LNCAP (cell line): ENCODE measurements around the gene APMAP.

Experiments used
- TF ChIP-seq, protein P1 (sequence below): fragments of 450-650 bp; IDR thresholded peaks from 2 replicates; pipeline ENCODE4 v1.5.1; 2017; ENCODE audit warnings: mild to moderate bottlenecking

APMAP gene

DNA sequence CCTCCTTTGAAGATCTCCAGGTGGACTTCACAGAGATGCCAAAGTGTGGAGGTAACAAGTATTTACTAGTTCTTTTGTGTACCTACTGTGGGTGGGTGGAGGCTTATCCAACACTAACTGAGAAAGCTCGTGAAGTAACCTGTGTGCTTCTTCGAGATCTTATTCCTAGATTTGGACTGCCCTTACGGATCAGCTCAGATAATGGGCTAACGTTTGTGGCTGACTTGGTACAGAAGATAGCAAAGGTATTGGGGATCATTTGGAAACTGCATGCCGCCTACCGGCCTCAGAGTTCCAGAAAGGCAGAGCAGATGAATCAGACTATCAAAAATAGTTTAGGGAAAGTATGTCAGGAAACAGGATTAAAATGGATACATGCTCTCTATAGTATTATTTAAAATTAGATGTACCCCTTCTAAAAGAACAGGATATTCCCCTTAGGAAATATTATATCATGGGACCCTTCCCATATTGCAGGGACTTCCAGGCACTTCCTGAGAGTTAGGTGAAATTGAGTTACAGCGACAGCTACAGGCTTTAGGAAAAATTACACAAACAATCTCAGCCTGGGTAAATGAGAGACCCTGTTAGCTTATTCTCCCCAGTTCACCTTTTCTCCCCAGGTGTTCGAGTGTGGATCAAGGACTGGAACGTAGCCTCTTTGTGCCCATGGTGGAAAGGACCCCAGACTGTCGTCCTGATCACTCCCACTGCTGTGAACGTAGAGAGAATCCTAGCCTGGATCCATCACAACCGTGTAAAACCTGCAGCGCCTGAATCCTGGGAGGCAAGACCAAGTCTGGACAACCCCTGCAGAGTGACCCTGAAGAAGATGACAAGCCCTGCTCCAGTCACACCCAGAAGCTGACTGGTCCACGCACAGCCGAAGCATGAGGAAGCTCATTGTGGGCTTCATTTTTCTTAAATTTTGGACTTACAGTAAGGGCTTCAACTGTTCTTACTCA lies 61.5 kb downstream of the APMAP start:
- TF ChIP-seq, protein P1, sequence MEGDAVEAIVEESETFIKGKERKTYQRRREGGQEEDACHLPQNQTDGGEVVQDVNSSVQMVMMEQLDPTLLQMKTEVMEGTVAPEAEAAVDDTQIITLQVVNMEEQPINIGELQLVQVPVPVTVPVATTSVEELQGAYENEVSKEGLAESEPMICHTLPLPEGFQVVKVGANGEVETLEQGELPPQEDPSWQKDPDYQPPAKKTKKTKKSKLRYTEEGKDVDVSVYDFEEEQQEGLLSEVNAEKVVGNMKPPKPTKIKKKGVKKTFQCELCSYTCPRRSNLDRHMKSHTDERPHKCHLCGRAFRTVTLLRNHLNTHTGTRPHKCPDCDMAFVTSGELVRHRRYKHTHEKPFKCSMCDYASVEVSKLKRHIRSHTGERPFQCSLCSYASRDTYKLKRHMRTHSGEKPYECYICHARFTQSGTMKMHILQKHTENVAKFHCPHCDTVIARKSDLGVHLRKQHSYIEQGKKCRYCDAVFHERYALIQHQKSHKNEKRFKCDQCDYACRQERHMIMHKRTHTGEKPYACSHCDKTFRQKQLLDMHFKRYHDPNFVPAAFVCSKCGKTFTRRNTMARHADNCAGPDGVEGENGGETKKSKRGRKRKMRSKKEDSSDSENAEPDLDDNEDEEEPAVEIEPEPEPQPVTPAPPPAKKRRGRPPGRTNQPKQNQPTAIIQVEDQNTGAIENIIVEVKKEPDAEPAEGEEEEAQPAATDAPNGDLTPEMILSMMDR, result peak; percentile 57

DNA sequence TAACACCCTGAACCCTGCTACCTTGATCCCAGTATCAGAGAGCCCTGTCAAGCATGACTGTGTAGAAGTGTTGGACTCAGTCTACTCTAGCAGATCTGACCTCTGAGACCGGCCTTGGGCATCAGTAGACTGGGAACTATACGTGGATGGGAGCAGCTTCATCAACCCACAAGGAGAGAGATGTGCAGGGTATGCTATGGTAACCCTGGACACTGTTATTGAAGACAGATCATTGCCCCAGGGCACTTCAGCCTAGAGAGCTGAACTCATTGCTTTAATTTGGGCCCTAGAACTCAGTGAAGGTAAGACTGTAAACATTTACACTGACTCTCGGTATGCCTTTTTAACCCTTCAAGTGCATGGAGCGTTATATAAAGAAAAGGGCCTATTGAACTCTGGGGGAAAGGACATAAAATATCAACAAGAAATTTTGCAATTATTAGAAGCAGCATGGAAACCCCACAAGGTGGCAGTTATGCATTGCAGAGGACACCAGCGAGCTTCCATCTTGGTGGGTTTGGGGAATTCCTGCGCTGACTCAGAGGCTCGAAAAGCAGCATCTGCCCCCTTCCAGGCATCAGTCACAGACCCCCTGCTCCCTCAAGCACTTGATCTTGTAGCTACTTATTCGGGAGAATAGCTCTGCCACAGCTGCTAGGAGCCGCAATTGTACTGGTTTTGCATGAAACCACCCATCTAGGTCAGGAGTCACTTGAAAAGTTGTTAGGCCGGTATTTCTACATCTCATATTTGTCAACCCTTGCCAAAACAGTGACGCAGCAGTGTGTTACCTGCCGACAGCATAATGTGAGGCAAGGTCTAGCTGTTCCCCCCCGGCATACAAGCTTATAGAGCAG lies 62.5 kb downstream of the APMAP start:
- TF ChIP-seq, protein P1, result peak; percentile 33; the same call in 1 of the 2 replicates

DNA sequence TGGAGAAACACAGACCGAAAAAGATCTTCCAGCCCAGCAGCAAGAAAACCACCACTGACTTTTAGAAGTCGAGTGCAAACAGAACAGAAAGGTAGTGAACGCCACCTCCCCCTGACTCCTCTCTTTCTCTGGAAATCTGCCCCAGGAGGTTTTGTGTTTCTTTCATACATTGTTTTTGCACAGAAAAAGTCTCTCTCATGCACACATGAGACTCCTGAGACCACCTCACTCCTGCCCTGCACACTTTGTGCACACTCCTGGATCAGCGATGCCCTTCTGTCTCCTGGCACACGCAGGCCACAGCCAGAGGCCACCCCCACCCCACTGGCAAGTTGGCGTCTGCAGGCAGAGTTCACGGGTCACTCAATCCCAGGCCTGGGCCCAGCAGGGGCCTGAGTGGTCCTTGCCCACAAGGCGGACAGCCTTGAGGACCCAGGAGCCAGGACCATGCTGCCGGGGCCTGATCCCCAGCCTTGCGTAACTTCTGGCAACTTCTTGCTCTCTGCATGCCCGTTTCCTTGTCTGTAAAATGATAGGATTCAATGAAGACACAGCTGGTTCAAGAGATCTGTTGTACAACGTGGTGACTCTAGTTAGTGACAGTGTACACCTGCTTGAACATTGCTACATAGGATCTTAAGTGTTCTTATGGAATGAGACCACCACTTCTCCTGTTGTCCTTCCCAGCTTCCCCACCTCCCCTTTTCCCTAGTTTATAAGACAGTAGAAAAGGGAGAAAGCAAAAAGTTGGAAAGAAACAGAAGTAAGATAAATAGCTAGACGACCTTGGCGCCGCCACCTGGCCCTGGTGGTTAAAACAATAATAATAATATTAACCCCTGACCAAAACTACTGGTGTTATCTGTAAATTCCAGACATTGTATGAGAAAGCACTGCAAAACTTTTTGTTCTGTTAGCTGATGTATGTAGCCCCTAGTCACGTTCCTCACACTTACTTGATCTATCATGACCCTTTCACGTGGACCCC lies 73.7 kb downstream of the APMAP start:
- TF ChIP-seq, protein P1, result 0 out of 2 replicates have a peak, but pooled peaks have one; percentile 4

DNA sequence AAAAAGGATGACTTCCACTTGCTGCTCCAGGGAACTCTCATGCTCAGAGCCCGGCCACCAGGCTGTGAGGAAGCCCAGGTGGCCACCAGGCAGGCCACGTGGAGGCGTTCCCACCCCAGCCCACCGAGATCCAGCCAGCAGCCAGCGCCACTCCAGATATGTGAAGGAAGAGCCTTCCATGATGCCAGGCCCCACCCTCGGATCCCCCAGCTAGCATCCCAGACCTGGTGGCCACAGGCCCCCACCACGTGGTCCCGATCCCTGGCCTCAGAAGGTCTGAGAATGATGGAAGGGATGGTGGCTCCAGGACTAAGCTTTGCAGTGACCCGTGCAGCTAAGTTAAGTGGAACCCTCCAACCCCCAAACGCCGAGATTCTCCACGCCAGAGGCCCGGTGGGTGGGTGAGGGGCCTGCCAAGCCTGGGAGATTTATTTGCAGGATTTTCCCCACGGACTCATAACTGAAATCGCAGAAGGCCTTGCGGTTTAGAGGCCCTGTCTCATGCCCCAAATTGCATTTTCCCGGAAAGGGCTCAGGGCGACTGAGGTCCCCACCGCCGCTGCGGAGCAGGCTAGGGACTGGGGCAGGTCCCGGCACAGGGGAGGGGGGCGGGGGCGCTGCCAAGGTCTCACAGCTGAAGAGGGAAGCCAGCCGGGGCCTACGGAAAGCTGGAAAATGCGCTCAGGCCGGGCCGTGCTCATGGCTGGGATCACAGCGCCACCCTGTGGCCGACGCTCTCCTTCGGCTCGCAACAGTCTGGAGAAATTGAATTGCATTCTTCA lies 74.6 kb downstream of the APMAP start:
- TF ChIP-seq, protein P1, result peak; percentile 85

DNA sequence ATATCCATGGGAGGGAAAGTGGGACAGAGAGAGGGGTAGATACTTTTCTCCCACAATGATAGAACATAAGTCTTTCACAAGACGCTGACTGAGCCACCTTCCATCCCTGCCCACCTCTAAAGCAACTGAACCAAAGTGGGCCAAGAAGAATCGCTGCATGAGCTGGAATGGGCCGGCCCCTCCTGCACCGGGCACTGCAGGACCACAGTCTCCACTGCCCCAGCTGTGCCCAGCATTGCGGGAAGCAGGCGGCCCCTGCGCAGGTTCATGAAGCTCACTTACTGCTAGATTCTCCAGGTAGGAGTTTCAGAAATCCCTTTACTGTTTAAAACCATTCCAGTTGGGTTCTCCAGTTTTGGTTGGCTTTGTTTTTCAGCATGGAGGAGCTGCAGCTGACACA lies 75.5 kb downstream of the APMAP start:
- TF ChIP-seq, protein P1, result no peak

DNA sequence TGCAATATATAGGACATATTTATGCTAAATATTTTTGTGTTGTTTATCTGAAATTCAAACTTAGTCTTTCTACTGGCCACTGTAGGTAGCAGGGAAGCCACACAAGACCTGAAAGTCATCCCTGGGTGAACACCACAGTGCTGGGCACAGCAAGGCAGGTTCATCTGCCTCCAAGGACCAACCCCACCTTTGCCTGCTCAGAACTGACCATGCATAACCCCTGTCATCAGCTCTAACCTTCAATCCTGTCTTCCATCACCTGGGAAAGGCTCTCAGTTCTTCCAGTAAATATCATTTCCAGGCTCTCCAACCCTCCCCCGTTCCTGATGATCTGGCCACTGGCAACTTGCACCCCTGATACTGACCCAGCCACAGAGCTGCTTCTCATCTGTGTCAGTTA lies 76.1 kb downstream of the APMAP start:
- TF ChIP-seq, protein P1, result no peak
